Epidermal melanocyte (primary cell): ENCODE results near the gene DPP6.

Source experiments
- DNase-seq: peaks from one replicate; pipeline ENCODE4 v3.0.0; 2011; ENCODE audit warnings: low spot score; ENCODE audit not compliant: insufficient read length

DPP6 gene

DNA sequence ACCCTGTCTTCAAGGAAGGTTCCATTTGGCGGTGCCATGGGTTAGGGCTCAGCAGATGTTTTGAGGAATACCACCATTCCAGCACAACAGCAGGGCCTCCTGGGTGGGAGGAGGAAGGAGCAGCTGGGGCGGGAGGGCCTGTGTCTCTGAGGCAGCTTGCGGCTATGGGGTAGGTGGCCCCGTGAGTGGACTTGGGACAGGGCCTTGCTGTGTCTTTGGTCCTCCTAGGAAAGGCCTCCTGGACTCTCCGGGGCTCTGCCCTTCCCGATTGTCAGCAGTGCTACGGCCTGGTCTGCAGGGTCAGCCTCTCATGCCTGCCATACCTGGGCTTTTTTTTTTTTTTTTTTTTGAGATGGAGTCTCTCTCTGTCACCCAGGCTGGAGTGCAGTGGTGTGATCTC is 854.0 kb downstream of the DPP6 start:
- DNase-seq: no peak

DNA sequence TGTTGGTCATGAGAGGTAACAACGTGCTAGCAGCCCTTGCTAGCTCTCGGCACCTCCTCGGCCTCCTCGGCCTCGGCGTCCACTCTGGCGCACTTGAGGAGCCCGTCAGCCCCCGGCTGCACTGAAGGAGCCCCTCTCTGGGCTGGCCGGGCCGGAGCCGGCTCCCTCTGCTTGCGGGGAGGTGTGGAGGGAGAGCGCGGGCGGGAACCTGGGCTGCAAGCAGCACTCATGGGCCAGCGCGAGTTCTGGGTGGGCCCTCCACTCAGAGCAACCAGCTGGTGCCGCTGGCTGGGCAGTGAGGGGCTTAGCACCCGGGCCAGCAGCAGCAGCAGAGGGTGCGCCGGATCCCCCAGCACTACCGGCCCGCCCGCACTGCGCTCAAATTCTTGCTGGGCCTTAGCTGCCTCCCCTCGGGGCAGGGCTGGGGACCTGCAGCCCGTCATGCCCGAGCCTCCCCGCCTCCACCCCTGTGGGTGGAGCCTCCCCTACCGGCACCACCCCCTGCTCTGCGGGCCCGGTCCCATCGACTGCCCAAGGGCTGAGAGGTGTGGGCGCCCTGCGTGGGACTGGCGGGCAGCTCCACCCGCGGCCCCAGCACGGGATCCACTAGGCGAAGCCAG is 854.6 kb downstream of the DPP6 start:
- DNase-seq: no peak

DNA sequence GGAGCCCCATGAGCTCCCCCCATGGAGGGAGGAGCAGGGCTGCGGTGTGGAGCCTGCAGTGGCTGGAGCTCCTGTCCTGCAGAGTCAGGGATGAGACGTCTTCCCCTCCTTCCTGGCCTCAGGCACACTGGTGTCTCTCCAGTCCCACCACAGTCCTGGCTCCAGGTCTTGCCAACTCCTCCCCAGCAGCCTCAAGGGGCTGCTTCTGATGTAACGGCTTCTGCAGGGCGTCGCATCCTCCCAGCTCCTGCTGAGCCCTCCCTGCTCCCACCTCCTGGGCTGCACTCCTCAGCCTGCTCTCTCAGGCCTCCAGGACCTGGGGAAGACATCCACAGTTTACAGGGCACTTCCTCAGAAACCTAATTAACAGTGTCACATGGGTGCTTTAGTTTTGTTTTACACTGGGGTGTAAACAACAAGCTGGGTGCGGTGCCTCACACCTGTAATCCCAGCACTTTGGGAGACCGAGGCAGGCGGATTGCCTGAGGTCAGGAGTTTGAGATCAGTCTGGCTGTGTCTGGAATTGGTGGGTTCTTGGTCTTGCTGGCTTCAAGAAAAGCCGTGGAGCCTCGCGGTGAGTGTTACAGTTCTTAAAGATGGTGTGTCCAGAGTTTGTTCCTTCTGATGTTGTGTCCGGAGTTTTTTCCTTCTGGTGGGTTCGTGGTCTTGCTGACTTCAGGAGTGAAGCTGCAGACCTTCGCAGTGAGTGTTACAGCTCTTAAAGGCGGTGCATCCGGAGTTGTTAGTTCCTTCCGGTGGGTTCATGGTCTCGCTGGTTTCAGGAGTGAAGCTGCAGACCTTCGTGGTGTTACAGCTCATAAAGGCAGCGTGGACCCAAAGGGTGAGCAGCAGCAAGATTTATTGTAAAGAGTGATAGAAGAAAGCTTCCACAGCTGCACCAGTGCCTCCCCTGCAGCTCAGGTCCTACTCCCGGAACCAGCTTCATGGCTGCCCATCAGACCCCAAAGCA is 855.7 kb downstream of the DPP6 start:
- no peak for DNase-seq

DNA sequence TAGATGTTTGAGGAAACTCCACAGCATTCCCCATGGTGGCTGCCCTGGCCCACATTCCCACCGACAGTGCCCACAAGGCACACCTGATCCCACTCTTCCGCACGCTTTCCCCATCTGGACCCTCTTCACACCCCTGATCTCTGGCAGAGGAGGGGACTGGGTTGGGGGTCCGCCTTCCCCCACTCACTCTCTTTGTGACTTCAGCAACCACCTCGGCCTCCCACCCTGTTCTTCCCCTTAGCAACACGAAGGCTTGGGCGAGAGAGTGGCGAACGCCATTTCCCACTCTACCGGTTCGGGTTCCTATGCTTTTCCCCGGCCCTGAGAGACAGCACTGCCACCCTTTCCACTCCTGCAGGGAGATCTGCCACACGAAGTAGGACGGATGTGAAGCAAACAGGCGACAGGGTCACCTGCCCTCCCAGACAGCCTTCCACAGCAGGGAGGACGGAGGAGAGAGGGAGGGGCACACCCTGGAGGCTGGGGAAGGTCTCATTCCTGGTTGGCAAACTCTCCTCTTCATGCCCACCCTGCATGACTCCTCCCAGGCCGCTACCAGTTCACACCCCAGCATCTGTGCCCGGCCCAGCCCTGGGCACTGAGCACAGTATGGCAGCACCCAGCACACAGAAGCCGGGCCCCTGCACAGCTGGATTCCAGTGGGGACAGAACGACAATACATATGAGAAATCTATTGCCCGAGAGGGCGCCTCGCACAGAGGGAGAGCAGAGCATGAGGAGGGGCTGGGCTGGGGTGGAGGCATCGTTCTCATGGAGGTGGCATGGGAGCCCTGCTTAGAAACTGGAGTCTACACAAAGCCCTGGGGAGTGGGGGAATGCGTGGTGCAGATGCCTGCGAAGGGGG is 857.3 kb downstream of the DPP6 start:
- DNase-seq: no peak

DNA sequence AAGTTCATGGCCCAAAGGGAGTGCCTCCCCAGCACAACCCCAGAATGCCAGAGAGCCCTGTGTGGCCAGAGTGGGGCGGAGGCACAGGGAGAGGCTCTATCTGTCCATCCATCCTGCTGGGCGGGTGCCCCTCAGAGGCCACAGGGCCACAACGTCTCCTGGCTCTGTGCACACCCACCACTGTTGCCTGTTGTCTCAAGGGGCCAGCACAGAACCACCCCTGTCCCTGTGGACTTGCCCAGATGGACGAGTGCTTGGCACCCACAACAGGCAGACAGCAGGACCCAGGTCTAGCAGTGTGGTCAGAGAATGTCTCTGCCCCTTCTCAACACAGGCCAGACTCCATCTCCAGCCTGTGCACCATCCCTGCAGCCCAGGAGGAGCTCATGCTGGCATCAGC is 857.9 kb downstream of the DPP6 start:
- DNase-seq: no peak

DNA sequence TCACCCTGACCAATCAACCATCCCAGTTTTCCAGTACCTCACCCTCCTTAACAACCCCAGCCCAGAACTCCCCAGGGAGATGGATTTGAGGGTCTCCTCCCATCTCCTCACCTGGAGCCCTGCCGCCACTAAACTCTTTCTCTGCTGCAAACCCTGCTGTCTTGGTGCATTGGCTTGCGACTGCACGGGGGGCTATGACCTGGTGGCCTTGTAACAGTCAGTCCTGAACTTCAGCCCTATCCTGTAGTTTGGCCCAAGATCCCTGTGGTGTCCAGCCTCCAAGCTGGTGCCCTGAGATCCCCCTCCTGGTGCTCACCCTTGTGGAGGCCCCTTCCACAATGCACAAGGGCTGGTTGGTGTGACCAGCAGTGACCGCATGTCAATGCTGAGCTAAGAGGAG is 858.8 kb downstream of the DPP6 start:
- no peak for DNase-seq

DNA sequence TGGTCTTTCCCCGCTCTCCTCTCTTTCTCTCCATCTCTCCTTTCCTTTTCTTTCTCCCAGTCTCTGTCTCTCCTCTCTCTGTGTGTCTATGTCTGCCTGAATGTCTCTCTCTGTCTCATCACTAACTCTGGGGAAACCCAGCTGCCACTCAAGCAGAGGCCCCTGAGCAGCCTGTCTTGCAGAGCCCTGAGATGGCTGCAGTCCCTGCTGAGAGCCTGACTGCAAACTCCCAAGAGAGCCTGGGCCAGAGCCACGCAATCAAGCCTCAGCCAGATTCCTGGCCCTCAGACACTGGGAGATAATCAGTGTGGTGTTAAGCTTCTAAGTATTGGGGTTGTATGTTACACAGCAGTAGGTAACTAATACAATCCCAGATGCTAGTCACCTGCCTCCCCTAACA is 859.2 kb downstream of the DPP6 start:
- DNase-seq: no peak

DNA sequence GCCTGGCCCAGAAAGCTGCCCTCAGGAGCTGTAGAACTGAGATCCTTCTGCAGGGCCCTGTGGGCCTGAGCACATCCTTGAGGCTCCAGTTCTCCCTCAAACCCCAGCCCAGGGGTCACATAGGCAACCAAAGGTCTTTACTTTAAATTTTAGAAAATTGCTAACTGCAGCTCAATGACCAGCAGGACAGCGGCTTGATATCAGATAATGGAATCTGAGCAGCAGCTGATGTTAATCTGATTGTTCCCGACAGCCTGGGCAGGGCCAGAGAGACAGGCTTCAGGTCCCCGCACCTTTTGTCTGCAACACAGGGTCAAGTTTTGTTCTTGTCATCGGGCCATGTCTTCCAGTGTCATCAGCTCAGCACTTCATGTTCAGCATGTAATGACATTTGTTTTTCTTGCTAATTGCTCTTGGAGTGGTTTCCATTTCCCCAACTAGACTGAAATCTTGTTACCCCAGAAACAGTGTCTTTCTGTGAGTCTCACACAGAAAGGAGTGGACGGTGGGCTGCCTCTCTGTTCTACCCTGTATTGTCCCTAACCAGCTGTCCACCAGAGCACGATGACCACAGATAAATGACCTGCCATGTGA is 859.8 kb downstream of the DPP6 start:
- no peak for DNase-seq

DNA sequence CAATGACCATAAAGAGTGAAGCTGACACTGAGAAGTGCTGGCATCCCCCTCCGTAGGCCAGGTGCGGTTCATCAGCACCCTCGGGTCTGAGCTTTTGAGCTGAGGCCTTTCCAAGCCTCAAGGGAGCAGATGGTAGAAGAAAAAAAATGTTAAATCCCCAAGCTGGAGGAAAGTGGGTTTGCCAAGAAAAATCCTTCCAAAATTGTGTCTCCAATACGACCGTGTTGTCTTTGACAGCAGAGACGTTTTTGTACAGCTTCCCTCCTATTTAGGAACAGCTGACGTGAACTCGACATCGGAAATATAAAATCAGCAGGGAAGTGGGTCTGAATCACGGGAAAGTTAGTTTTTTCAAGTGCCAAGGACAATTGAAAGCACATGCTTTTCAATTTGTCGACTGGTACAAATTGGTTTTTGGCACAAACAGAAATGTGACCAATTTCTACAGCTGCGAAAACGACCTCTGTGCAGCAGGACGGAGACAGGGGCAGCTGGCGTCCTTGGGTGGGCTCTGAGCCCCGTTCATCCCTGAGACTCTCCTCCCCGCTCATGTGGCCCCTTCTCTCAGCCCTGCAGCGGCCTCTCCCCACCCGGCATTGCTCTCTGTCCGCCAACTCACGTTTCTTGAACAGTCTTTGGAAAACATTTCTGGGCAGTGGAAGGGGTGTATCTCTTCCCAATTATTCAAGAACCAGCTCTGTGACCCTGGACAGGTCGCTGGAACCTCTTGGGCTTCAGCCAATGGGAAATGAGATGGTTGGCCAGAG is 860.9 kb downstream of the DPP6 start:
- no peak for DNase-seq

DNA sequence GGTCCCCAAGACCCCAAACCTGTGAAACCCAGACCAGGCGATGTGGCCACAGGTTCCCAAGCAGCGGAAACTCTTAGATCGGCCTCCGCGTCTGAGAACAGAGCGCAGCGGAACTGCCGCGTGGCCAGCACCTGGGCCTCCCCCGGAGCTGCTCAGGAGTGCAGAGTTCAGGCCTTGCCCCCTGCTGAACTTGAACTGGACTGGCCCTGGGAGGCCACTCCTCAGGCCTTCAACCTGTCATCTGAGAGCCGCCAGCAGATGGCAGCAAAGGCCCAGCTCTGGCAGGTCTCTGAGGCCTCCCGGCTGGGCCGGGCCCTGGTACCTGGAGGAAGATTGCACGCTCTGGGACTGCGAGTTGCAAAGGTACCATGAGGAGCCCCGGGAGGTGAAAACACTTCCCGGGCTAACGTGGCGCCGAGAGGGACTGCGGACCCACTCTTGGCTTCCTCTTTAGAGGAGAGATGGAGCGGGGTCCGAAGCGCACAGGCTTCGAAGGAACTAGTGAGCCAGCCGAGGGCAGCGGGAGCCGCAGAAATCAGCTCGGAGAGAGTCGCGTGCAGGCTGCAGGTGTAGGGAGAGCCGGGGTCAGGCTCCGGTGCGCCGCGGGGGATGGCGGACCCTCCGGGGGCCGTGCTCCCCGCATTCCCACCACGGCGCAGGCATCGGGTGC is 861.6 kb downstream of the DPP6 start:
- DNase-seq: no peak

DNA sequence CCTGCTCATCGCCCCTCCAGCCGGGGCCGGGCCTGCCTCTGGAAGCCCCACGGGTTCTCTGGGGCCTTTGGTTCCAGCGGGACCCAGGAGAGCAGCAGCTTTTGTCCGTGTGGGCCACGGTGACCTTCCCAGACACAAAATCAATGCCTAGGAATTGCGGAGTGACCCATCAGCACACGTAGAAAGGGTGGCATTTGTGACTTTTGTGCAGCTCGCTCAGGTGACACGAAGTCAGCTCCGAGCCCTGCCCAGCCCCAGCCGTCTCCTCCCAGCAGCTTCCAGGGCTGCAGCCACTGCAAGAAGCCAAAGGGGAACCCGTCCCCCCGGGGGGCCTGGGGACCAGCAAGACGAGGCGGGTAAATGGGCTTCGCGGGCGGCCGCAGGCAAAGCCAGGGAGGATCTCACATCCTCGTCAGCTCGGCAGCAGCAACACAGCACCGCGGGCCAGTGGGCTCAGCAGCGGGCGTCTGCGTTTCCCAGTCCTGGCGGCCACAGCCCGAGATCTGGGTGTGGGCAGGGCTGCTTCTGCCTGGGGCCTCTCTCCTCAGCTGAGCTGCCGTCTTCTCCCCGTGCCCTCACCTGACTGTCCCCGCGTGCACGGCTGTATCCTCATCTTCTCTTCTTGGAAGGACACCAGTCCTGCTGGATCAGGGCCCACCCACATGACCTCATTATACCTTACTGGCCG is 862.3 kb downstream of the DPP6 start:
- no peak for DNase-seq

DNA sequence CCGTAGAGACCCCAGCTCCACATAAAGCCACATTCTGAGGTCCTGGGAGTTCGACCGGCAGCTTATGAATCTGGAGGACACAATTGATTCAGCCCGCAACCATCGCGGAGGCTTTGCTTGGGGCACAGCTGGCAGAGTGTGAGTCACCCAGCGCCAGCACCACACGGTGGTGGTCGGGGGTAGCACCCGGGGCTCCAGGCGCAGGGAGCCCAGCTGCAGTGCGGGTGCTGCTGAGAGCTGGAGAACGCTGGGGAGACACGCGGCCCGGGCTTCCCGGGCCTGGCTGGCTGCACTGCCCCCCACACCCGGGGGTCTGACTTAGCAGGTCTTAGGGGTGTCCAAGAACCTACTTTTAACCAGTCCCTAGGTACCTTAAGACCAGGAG is 862.8 kb downstream of the DPP6 start:
- DNase-seq: no peak

DNA sequence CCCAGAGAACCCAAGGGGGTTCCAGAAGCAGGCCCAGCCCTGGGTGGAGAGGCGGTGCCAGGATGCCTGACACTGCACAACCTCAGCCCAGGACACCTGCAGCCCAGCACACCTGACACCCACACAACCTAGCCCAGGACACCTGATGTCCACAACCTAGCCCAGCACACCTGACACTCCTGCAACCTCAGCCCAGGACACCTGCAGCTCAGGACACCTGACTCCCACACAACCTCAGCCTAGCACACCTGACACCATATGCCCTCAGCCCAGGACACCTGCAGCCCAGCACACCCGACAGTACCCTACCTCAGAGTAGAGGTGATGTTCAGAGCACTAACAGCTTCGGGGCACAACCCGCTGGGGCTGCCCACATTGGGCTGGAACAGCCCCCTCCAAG is 863.4 kb downstream of the DPP6 start:
- no peak for DNase-seq

DNA sequence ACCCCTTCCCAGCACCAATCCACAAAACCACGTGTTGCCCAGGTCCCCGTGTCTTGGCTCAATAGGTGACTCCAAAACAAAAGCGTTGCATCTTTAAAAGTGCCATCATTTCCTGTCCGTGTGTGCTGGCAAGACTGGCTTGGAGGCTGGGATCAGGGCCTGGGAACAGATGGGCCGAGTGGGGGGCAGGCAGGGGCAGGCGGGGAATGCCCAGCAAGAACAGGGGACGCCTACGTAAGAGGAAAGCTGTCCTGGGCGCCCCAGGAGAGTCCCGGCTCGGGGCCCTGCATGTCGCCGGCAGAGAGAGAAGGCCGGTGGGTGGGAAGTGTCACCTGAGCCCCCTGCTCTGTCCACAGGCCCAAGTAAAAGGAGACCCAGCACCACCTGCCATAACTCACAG is 864.2 kb downstream of the DPP6 start:
- no peak for DNase-seq

DNA sequence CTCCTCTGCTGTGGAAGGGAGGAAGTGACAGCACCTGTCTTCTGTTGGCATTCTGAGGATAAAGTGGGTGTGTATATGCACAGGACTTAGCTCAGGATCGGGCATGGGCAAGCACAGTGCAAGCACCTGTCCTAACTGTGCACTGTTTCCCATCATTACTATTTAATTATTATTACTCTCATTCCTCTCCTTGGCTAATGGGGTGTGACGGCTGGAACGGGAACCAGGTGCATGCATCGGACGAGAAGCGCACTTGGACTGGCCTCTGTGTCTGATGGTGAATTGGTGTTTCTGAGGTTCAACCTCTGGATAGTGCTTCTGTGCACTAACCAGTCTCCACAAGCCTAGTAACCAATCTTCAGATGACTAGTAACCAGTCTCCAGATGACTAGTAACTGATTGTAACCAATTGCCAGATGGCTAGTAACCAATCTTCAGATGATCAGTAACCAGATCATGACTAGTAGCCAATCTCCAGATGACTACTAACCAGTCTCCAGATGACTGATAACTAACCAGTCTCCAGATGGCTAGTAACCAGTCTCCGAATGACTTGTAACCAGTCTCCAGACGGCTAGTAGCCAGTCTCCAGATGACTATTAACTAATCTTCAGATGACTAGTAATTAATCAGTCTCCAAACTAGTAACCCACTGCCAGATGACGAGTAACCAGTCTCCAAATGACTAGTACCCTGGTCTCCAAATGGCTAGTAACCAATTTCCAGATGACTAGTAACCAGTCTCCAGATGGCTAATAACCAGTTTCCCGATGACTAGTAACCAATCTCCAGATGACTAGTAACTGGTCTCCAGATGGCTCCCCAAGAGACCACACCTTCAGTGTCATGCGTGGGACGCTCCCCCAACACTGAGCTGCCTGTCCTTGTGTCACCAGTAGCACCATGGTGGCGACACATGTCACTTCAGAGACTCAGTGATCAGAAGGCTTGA is 864.9 kb downstream of the DPP6 start:
- DNase-seq: no peak

DNA sequence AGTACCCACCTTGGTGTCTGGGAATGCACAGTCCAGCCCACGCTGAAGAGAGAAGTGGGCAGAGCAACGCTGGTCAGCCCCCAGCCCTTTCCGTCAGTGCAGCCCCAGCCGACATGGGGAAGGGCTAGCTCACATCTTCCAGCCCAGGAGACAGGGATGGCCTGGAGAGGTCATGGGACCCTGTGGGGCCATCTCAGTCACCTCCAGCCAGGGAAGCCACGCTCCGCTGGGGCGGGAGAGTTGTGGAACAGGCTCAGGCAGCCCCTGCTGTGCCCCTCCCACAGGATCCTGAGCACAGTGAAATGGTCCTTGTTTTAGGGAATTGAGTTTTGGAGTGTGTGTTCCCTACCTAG is 865.6 kb downstream of the DPP6 start:
- no peak for DNase-seq

DNA sequence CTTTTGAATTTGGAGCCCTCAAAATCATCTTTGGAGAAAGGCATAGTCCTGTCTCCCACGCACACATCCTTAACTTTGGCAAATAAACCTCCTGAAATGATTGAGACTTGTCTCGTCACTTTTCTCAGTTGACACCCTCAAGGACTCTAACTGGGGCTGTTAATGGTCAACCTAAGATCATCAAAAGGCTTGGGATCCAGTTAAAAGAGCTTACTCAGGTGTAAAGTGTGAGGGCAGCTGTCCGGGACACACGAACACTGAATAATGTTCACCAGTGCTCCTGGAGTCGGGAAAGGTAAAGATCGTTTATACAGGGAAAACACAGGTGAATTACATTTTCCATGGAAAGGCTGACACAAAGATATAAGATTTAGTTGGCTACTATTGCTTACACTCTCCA is 866.1 kb downstream of the DPP6 start:
- DNase-seq: no peak

DNA sequence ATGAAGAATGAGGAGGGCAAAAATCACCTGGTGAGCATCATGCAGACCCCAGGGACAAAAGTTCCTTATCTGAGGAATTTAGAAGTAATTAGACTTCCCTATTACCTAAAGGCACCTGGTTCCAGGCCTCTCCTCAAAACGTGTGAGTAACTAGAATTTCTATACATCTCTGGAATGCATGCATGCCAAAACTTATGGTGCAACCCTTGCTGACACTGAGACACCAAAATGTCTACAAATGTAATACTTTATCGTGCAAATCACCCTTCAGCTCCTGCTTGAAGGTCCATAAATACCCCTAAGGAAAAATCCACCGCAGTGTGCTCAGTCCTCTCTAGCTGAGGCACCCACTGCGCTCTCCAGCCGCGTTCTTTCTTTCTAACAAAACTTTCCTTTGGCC is 866.5 kb downstream of the DPP6 start:
- no peak for DNase-seq
